HS-27A (cell line): Measurements from ENCODE around the gene SGK1.
"Not testable (repeated sequence)": the region's sequence is repeated elsewhere in the genome, so short reads cannot be mapped to it uniquely, and the experiment has no call there.

Source experiments
- DNase-seq: peaks from one replicate; pipeline ENCODE4 v3.0.0-alpha.2; 2012; ENCODE audit warnings: low read depth, missing footprints

SGK1 gene

GRCh38 chr6:134251320-134251719 is 66.6 kb downstream of the SGK1 start:
- no peak for DNase-seq

- DNase-seq = no peak
Measured at GRCh38 chr6:134250776-134251175, 67.1 kb downstream of the SGK1 start.

GRCh38 chr6:134249759-134250602 is 67.9 kb downstream of the SGK1 start:
- no peak for DNase-seq

GRCh38 chr6:134249239-134249758 is 68.6 kb downstream of the SGK1 start:
- no peak for DNase-seq

- no peak for DNase-seq
Measured at GRCh38 chr6:134247844-134248580, 69.9 kb downstream of the SGK1 start.

- DNase-seq = no peak
Measured at GRCh38 chr6:134247231-134247833, 70.6 kb downstream of the SGK1 start.

GRCh38 chr6:134245706-134246105 is 72.2 kb downstream of the SGK1 start:
- DNase-seq = no peak

GRCh38 chr6:134245041-134245440 is 72.9 kb downstream of the SGK1 start:
- DNase-seq = no peak

- no peak for DNase-seq
Measured at GRCh38 chr6:134240665-134241431, 77.1 kb downstream of the SGK1 start.

- DNase-seq = no peak
Measured at GRCh38 chr6:134238960-134239795, 78.7 kb downstream of the SGK1 start.

GRCh38 chr6:134238006-134238405 is 79.9 kb downstream of the SGK1 start:
- no peak for DNase-seq

- DNase-seq = no peak
Measured at GRCh38 chr6:134235937-134236751, 81.8 kb downstream of the SGK1 start.

GRCh38 chr6:134235334-134235733 is 82.6 kb downstream of the SGK1 start:
- DNase-seq = not testable (repeated sequence)

GRCh38 chr6:134233180-134233955 is 84.5 kb downstream of the SGK1 start:
- DNase-seq = no peak

- DNase-seq = no peak
Measured at GRCh38 chr6:134230940-134231339, 87.0 kb downstream of the SGK1 start.

GRCh38 chr6:134230087-134230700 is 87.7 kb downstream of the SGK1 start:
- DNase-seq = no peak

- DNase-seq = no peak
Measured at GRCh38 chr6:134229520-134229919, 88.4 kb downstream of the SGK1 start.

- DNase-seq = no peak
Measured at GRCh38 chr6:134223796-134224420, 94.0 kb downstream of the SGK1 start.
